ENCODE data around the gene HELZ.

GRCh38 chr17:67281053-67281452 is 36.1 kb upstream of the HELZ start:
- TF ChIP-seq YY1 (IDR thresholded peaks at IDR 0.05; ENCODE audit: insufficient read depth, insufficient read length) (no peak), SUZ12 (IDR thresholded peaks at IDR 0.05; ENCODE audit: extremely low read depth, insufficient read depth, insufficient read length) (no peak)

All from NT2/D1 (cell line).